ENCODE measurements around the gene SLC15A5.

The SLC15A5 gene

GRCh38 chr12:16277585-16277984, at the start of gene SLC15A5:
Gene SLC15A5 (minus strand): TSS chr12:16277685. CDS start chr12:16277685, 0 bp downstream.
- no peaks in the 10 kb centered on the region for H3K9me3 ChIP-seq (ENCODE audit: insufficient read depth, low read length)
- no peaks in the 10 kb centered on the region for H3K27me3 ChIP-seq (ENCODE audit: low read depth, low read length)
- H3K9ac ChIP-seq (ENCODE audit: low read length): no peak within 1 kb of the TSS

GRCh38 chr12:16325426-16325825, 47.9 kb upstream of the SLC15A5 start:
- Histone ChIP-seq H3K4me2 (ENCODE audit: low read length) (no peak overlapping the region), H3K4me3 (ENCODE audit: low read length) (no peak overlapping the region), H2AFZ (ENCODE audit: low read depth, low read length) (no peak overlapping the region), H3K4me1 (ENCODE audit: low read length) (no peaks in the 10 kb centered on the region), H3K79me2 (ENCODE audit: low read length) (no peaks in the 10 kb centered on the region), H3K27me3 (ENCODE audit: low read depth, low read length) (no peaks in the 10 kb centered on the region), H3K9ac (ENCODE audit: low read length) (no peak overlapping the region), H3K9me3 (ENCODE audit: insufficient read depth, low read length) (no peaks in the 10 kb centered on the region), H4K20me1 (ENCODE audit: insufficient read depth, low read length) (no peaks in the 10 kb centered on the region), H3K27ac (ENCODE audit: low read length) (no peak overlapping the region), H3K36me3 (replicated peaks; ENCODE audit: low read depth, low read length) (no peaks in the 10 kb centered on the region)
- TF ChIP-seq EZH2phosphoT487 (IDR thresholded peaks at IDR 0.05; ENCODE audit: low read depth) (no peak), CTCF (IDR thresholded peaks at IDR 0.05; ENCODE audit: low read depth, low read length) (no peak)

More at GRCh38 chr12:16277585-16277984, at the start of gene SLC15A5:
- no peak within 1 kb of the TSS for H3K27ac ChIP-seq (ENCODE audit: low read length)
- TF ChIP-seq EZH2phosphoT487 (IDR thresholded peaks at IDR 0.05; ENCODE audit: low read depth) (no peak), CTCF (IDR thresholded peaks at IDR 0.05; ENCODE audit: low read depth, low read length) (no peak)
- no peak within 1 kb of the TSS for H3K4me3 ChIP-seq (ENCODE audit: low read length)
- H4K20me1 ChIP-seq (ENCODE audit: insufficient read depth, low read length): no peaks in the 10 kb centered on the region
- no peak within 1 kb of the TSS for H3K4me2 ChIP-seq (ENCODE audit: low read length)
- H3K4me1 ChIP-seq (ENCODE audit: low read length): no peaks in the 10 kb centered on the region
- no peaks in the 10 kb centered on the region for H3K79me2 ChIP-seq (ENCODE audit: low read length)
- no peak within 1 kb of the TSS for H2AFZ ChIP-seq (ENCODE audit: low read depth, low read length)
- H3K36me3 ChIP-seq (replicated peaks; ENCODE audit: low read depth, low read length): no peaks in the 10 kb centered on the region

- no peak overlapping the region for H3K4me3 ChIP-seq (ENCODE audit: low read length)
- H2AFZ ChIP-seq (ENCODE audit: low read depth, low read length): no peak overlapping the region
- H3K36me3 ChIP-seq (replicated peaks; ENCODE audit: low read depth, low read length): no peaks in the 10 kb centered on the region
- H3K27ac ChIP-seq (ENCODE audit: low read length): no peak overlapping the region
- H3K9ac ChIP-seq (ENCODE audit: low read length): no peak overlapping the region
- no peak overlapping the region for H3K4me2 ChIP-seq (ENCODE audit: low read length)
- TF ChIP-seq EZH2phosphoT487 (IDR thresholded peaks at IDR 0.05; ENCODE audit: low read depth) (no peak), CTCF (IDR thresholded peaks at IDR 0.05; ENCODE audit: low read depth, low read length) (no peak)
- H3K79me2 ChIP-seq (ENCODE audit: low read length): no peaks in the 10 kb centered on the region
- H4K20me1 ChIP-seq (ENCODE audit: insufficient read depth, low read length): no peaks in the 10 kb centered on the region
- H3K4me1 ChIP-seq (ENCODE audit: low read length): no peaks in the 10 kb centered on the region
- H3K27me3 ChIP-seq (ENCODE audit: low read depth, low read length): no peaks in the 10 kb centered on the region
- H3K9me3 ChIP-seq (ENCODE audit: insufficient read depth, low read length): no peaks in the 10 kb centered on the region
Observed at GRCh38 chr12:16324772-16325171, 47.3 kb upstream of the SLC15A5 start.

GRCh38 chr12:16324272-16324671, 46.8 kb upstream of the SLC15A5 start:
- no peak overlapping the region for H3K4me3 ChIP-seq (ENCODE audit: low read length)
- H3K9me3 ChIP-seq (ENCODE audit: insufficient read depth, low read length): no peaks in the 10 kb centered on the region
- H3K79me2 ChIP-seq (ENCODE audit: low read length): no peaks in the 10 kb centered on the region
- no peak for TF ChIP-seq EZH2phosphoT487 (IDR thresholded peaks at IDR 0.05; ENCODE audit: low read depth)
- H3K27ac ChIP-seq (ENCODE audit: low read length): no peak overlapping the region
- no peak overlapping the region for H3K9ac ChIP-seq (ENCODE audit: low read length)
- H2AFZ ChIP-seq (ENCODE audit: low read depth, low read length): no peak overlapping the region
- no peaks in the 10 kb centered on the region for H3K27me3 ChIP-seq (ENCODE audit: low read depth, low read length)
- no peak overlapping the region for H3K4me2 ChIP-seq (ENCODE audit: low read length)
- no peaks in the 10 kb centered on the region for H3K4me1 ChIP-seq (ENCODE audit: low read length)
- H4K20me1 ChIP-seq (ENCODE audit: insufficient read depth, low read length): no peaks in the 10 kb centered on the region
- no peaks in the 10 kb centered on the region for H3K36me3 ChIP-seq (replicated peaks; ENCODE audit: low read depth, low read length)

GRCh38 chr12:16323638-16324037, 46.2 kb upstream of the SLC15A5 start:
- H4K20me1 ChIP-seq (ENCODE audit: insufficient read depth, low read length): no peaks in the 10 kb centered on the region
- TF ChIP-seq EZH2phosphoT487 (IDR thresholded peaks at IDR 0.05; ENCODE audit: low read depth): no peak
- no peak for TF ChIP-seq CTCF (IDR thresholded peaks at IDR 0.05; ENCODE audit: low read depth, low read length)
- no peaks in the 10 kb centered on the region for H3K27me3 ChIP-seq (ENCODE audit: low read depth, low read length)
- H3K4me3 ChIP-seq (ENCODE audit: low read length): no peak overlapping the region
- H3K36me3 ChIP-seq (replicated peaks; ENCODE audit: low read depth, low read length): no peaks in the 10 kb centered on the region
- H3K9me3 ChIP-seq (ENCODE audit: insufficient read depth, low read length): no peaks in the 10 kb centered on the region
- H3K4me1 ChIP-seq (ENCODE audit: low read length): no peaks in the 10 kb centered on the region
- H3K79me2 ChIP-seq (ENCODE audit: low read length): no peaks in the 10 kb centered on the region
- no peak overlapping the region for H3K4me2 ChIP-seq (ENCODE audit: low read length)
- no peak overlapping the region for H3K27ac ChIP-seq (ENCODE audit: low read length)
- H3K9ac ChIP-seq (ENCODE audit: low read length): no peak overlapping the region
- no peak overlapping the region for H2AFZ ChIP-seq (ENCODE audit: low read depth, low read length)
